Measurements from ENCODE around the gene DGCR2.
"Not testable (repeated sequence)": the region's sequence is repeated elsewhere in the genome, so short reads cannot be mapped to it uniquely, and the experiment has no call there.

- TF ChIP-seq, protein P1, sequence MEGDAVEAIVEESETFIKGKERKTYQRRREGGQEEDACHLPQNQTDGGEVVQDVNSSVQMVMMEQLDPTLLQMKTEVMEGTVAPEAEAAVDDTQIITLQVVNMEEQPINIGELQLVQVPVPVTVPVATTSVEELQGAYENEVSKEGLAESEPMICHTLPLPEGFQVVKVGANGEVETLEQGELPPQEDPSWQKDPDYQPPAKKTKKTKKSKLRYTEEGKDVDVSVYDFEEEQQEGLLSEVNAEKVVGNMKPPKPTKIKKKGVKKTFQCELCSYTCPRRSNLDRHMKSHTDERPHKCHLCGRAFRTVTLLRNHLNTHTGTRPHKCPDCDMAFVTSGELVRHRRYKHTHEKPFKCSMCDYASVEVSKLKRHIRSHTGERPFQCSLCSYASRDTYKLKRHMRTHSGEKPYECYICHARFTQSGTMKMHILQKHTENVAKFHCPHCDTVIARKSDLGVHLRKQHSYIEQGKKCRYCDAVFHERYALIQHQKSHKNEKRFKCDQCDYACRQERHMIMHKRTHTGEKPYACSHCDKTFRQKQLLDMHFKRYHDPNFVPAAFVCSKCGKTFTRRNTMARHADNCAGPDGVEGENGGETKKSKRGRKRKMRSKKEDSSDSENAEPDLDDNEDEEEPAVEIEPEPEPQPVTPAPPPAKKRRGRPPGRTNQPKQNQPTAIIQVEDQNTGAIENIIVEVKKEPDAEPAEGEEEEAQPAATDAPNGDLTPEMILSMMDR (IDR thresholded peaks at IDR 0.05), result not testable (repeated sequence)
- not testable (repeated sequence) for TF ChIP-seq POLR2A (IDR thresholded peaks at IDR 0.05)
Measured at GRCh38 chr22:19030889-19031252, 91.3 kb downstream of the DGCR2 start.

All from esophagus squamous epithelium (tissue), 4 donors.